ENCODE data around the gene ACAP2. TPM values are rescaled to one million over a fixed set of nuclear protein-coding genes. Genes with fewer than 3 reads are reported as not detected.

The ACAP2 gene
- polyA plus RNA-seq, 4 donors, result 27.6 to 38.5 (median 36.5) TPM

DNA sequence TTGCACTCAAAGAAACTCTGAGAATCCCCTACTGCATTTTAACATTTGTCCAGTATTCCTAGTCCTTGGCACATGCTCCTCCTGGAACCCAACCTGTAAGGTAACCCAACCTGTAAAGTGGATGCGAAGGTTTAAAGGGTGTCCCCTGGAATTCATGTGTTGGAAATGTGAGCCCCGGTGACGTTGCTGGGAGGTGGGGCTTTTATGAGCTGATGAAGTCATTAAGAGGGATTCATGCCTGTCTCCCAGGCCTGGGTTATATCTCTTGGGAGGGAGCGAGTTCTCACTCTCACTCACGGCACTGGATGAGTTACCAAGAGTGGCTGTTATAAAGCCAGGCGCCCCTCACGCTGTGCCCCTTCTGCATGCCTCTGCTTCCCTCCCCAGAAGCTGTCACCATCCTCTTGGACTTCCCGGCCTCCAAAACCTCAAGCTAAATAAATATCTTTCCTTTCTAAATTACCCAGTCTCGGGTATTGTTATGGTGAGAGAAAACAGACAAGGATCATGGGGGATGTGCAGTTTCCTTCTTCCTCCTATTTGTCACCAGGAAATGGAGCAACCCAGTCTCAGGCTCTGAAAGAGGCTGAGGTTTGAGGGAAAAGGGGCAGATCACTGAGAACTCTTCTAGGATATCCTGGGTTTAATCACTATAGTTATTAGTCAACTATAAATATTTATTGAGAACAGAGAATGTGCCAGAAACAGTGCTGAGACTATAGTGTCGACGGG, 179.5 kb downstream of the ACAP2 start:
- no peak for DNase-seq (ENCODE audit: low read depth in 4 of 4, low spot score in 3 of 4)

DNA sequence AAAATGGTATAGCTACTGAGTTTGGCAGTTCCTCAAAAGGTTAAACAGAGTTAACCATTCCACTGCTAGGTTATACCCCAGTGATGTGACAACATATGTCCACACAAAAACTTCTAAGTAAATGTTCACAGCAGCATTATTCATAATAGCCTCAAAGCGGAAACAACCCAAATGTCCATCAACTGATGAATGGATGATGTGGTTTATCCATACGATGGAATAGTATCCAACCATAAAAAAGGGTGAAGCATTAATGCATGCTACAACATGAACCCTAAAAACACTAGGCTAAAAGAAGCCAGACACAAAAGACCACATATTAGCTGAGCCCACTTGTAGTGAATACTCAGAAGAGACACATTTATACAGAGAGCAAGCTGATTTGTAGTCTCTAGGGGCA, 180.9 kb downstream of the ACAP2 start:
- DNase-seq (ENCODE audit: low read depth in 4 of 4, low spot score in 3 of 4), result no peak

DNA sequence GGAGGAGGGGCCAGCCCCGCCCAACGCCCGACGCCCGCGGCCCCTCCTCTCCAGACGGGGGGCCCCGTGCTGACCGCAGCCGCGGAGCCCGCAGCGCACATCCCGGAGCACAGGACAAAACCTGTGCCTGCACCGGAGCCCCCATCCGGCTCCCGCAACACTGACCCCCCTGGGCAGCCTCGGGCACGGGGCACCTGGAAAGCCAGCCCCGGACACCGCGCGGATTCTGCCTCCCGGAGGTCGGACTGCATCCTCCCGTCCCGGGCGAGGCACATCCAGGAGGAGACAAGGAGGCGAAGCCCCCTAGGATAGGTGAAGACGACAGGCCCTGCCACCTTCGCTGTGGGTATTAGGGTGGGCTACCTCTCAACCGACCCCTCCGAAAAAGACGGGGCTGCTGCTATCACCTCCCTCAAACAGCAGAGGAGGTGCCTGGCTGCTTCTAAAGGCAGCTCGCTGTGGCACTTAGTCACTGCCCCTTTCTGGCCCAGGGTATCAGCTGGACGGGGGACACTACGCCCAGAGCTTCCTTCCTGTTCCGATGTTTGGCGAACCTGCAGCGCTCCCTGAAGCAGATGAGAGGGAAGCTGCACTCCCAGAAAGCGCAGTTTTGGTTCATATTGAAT, 182.4 kb downstream of the ACAP2 start:
- DNase-seq (ENCODE audit: low read depth in 4 of 4, low spot score in 3 of 4), result no peak

DNA sequence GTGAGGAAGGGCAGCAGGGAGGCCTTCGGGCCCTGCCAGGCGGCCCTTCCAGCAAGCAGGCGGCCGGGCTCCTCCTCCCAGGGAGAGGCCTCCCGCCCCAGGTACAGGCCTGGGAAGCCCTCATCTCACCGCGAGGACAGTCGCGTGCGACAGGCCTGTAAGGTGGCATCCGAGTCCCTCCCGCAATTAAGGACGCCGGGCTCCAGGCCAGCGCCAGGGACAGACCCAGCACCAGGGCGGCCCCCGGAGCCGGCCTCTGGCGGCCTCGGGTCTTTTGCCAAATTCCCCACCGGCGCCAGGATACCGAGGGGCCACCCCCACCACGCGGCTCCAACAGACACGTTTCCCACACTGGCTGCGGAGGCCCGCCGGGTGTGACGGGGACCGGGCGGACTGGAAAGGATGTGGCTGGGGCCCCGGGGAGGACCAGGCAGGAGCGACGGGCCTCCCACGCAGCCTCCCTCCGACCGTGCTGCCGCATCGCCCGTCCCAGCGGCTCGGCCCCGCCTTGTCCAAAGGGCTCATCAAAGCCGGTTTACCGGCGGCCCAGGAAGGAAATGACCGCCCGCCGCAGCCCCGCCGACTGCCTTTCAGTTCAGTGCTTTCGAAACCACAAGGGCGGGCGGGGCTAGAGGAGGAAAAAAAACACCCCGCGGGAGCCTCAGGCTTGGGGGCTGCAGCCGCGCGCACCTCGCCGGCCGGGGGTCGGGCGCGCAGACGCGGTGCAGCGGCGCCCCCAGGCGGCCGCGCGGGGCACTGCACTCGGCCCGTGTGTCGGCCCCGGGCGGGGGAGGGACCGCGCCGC, 183.1 kb downstream of the ACAP2 start:
- peak; percentile 77 to 84 (median 83) for DNase-seq (ENCODE audit: low read depth in 4 of 4, low spot score in 3 of 4)

DNA sequence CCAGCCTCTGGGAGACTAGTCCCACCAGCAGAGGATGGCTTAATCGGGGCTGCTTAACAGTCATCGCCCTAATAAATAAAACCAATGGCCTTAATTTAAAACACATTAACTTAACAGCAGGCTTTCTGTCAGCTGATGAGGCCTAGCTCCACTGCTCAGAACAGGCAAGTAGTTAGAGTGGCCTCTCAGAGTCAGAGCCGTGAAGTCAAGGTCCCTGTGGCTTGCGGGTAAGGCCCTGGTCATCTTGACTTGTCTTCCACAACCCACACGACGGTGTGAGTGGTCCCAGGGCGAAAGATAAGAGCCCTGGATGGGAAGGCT, 183.7 kb downstream of the ACAP2 start:
- DNase-seq (ENCODE audit: low read depth in 4 of 4, low spot score in 3 of 4), result no peak

DNA sequence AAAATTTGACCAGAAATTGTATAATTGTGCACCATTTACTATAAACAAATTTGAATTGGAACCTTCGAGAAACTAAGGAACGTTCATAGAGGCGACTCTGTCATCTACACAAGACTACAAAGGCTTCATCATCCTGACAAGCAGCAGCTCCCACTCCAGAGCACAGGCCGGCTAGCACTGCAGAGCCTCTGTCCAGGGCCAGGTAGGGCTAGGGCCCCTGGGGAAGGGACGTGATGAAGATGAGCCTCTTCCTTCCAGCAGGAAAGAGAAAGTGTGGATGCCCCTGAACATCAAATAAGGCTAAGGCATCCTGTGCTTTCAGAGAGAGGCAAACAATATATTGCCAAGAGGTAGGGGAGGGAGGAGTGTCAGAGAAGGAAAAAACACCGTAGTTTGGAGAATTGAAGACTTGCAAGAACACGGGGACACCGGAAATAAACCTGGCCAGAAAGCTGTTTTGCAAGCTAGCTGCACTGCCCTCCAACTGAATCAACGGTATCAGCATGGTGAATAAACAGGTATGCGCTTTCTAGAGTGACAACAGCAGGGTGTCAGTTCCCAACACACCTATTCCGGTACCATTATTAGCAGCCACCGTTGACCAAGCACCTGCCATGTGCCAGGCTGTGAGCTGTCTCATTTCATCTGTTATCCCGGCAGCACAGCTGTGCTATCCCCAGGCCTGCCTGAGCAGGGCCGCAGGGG, 184.2 kb downstream of the ACAP2 start:
- DNase-seq (ENCODE audit: low read depth in 4 of 4, low spot score in 3 of 4), result no peak

DNA sequence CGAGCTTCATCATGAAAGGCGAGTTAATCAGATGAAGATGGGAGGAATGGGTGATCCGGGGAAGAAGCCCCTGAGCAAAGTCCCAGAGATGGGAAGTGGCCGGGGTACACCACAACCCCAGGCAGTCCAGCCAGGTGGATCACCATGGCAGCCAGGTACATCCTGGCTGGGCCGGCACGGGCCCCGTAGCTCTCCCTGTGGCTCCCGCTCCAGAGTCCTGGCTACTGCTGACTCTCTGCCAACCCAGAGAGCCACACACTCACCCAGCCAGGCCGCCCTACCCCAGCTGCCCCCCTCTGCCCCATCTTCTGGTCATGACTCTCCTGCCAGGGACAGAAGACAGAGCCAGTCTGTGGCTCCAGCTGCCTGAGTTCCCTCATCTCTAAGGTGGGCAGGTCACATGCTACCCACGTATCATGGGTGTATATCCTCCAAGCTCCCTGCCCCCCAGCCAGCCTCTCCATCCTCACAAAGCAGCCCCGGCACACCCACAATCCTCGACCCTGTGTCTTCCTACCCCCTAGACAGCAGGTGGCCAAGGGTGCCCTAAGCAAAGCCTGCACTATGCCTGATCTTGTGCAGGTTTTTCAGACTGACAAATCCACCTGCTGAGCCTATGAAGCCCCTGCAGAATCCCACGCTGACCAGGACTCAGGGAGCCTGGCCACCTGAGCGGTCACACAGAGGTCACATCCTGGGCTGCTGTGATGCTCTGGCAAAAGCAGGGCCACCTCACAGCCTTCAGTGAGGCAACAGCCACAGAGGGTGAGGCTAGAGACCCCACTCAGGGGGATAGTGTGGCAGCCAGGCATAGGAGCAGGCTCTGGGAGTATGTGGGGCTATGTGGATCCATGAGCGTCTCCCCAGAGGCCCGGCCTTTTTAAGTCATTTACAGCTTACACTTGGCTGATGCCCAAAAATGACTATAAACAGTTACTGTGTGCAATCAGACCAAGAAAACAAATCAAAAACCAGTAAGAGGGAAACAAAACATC, 185.1 kb downstream of the ACAP2 start:
- DNase-seq (ENCODE audit: low read depth in 4 of 4, low spot score in 3 of 4), result no peak

DNA sequence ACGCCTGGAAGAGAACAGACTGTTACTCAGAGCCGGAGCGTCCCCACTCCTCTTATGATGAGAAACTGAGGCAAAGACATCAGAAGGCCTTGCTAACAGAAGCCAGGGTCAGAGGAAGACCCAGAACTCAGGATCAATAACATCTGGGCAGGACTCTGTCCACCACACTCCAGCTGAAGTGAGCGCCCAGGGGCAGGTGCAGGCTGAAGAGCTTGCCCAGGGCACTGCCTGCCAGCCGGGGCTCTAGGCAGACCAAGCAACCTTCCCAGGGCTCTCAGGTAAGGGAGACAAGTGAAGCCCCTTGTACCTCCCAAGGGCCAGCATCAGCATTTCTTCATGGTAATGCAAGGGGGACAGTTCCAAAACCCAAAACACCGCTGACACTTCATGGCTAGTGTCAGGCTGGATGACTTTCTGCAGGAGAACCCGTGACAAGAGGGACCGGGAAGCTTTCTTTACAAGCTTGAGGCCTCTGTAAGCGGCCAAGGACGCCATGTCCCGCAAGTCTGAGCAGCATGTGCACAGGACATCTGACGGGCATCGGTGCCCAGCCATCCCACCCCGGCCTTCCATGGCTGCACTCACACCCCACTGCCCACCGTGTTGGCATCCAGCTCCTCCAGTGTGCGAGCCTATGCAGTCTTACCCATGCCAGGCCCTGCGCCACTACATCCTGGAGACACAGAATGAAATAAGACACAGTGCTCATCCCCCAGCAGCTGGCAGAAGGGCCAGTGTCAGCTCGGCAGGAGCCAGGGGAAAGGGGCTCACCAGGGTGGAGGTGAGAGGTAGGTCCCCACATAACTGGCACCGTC, 186.0 kb downstream of the ACAP2 start:
- DNase-seq (ENCODE audit: low read depth in 4 of 4, low spot score in 3 of 4), result no peak

DNA sequence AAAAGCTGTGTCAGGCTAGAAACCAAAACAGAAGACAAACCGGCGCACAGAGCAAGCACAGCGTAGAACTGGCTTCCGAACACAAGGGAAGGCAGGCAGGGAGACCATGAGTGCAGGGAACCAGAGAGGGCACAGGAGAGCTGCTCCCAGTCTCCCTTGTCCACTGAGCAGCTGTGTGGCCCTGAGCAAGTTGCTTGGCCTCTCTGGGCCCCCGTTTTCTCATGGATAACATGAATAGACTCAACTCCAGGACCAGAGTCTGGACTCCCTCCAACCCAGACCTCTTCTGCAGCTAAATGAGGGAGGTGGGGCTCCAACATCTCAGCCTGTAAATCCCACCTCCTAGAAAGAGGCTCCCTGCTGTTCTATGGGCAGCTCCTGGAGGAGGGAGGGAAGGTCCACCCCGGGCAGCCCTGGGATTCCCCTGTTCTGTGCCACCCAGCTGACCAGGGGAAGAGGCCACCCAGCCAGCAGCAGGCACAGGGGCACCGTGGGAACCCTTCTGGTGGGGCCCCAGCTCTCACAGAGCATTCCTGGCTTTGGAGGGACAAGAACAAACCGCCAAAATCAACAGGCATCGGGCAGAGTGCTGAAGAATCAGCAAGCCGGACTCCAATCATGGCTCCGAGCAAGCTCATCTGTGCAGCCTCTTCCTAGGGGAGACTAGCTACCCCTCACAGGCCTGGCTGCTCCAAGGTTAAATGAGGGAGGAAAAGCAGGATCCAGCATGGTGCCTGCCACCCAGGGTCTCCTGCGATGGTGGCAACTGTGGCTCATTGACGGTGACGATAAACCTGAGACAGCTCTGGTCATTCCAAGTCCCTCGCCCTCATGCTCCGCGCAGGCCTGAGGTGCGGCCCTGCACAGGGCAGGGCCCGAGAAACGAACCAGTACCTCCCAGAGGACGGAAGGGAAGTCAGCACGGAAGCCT, 187.0 kb downstream of the ACAP2 start:
- DNase-seq (ENCODE audit: low read depth in 4 of 4, low spot score in 3 of 4), result no peak

DNA sequence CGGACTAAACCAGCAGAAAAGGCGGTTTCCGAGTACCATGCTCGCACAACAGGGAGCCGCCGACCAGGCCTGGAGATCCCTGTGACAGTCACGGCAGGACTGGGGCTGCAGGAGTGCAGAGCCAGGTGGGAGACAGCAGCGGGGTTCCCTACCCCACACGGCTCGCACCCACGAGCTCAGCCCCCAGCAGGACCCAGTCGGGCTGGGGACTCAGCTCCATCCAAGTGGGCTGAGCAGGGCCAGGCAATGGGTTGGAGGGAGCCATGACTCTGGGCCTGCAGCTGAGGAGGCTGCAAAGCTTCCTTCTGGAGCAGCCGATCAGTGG, 187.7 kb downstream of the ACAP2 start:
- no peak for DNase-seq (ENCODE audit: low read depth in 4 of 4, low spot score in 3 of 4)

DNA sequence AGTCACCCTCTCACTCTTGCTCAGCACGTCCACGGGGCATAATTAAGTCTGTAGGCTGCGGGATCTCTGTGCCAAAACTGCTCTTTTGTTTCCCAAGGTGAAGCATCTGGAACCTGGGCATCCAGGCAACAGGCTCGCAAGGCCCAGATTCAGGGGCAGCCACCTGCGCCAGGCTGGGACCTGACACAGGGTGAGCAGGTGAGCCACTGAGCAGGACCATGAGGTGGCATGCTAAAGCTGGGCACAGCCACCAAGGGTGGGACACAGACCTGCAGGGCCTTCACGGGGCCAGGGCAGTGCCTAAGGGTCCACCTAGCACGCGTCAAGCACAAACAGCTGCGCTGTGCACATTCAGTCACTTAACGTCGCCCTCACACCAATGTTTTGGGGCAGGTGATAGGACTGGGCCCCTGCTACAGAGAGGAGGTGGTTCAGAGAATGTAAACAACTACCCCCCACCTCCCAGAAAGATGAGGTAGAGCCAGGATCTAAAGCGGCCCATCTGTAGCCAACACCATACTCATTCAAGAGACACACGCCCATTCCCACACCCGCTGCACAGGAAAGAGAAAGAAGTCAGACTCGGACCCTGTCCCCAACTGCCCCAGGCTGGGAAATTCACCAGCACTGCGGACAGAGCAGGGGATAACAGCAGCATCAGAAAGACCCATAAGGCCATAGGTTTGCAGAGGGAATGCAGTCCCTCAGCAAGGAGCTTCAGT, 188.2 kb downstream of the ACAP2 start:
- no peak for DNase-seq (ENCODE audit: low read depth in 4 of 4, low spot score in 3 of 4)

DNA sequence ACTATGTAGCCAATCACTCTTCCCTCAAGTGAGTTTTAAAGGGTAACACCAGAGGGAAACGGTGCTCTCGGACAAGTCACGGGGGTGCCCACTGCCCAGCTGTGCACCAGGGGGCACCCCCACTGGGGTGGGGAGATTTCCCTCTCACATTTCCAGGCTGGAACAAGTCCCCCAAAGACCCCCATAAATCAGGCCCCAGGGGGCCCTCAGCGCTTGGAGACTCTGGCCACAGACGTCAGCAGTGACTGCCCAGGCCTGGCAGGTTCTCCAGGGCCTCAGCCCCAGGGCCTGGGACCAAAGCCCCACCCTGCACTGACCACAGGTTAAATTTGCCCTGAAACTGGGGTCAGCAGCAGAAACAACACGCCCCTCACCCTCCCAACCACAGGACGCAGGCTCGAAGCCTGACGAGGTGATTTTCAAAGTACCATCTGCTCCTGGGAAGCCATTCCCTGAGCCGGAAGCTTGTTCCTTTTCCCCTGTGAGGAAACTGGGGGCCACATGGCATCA, 188.8 kb downstream of the ACAP2 start:
- DNase-seq (ENCODE audit: low read depth in 4 of 4, low spot score in 3 of 4), result no peak

DNA sequence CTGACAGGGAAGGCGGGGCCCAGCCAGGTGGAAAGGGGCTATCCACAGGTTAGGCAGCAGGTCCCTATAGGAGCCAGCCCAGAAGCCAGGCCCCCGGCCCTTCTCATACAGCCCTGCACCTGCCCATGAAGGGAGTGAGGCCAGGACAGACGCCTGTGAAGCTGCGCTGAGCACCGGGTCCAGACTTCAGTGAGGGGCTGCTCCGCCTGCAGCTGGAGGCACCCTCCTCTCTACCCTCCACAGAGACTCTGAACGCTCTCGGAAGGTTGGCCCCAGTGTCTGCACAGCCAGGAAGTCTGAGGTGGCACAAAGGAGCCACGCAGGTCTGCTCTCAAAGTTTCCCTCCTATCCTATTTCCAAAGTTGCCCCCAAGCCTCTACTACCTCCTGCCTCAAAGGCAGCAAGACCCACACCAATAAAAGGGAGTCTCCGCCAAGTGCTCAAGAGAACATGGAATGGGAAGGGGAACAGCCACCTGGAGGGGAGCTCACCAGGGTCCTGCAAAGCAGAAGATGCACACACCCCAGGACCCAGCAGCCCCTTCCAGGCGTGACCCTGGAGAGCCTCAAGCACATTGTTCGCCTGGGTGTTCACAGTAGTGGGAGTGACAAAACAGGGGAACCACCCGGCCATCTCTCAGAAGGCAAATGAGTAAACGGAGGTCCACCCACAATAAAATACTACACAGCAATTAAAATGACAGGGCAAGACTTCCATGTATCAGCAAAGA, 191.3 kb downstream of the ACAP2 start:
- DNase-seq (ENCODE audit: low read depth in 4 of 4, low spot score in 3 of 4), result no peak

DNA sequence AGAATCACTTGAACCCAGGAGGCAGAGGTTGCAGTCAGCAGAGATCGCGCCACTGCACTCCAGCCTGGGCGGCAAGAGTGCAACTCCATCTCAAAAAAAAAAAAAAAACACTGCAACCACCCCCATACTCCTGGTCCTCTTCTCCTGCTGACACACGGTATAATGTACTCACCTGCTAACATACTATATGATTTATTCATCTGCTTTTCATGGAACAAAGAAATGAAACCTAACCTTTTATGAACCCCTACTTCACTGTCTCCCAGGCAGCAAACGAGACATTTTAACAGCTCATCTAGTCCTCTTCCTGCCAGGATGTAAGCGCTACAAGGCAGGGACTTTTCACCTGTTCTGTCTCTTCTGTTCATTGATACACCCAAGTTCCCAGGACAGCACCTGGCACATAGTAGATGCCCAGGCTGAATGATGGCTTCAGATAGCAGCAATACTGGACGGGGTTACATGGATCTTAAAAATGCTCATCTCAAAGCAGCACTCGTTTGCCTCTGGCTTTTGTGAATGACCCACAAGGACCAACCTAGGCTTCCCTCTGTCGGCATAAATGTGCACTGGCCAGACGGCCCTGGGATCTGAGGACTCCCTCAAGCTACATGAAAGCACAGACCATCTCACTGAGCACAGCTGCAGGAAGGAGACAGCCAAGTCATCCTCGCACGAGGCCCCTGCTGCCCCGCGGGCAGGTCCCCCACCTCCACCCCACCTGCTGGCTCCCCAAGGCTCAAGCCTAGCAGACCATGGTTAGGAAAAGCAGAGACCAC, 192.2 kb downstream of the ACAP2 start:
- DNase-seq (ENCODE audit: low read depth in 4 of 4, low spot score in 3 of 4), result no peak

DNA sequence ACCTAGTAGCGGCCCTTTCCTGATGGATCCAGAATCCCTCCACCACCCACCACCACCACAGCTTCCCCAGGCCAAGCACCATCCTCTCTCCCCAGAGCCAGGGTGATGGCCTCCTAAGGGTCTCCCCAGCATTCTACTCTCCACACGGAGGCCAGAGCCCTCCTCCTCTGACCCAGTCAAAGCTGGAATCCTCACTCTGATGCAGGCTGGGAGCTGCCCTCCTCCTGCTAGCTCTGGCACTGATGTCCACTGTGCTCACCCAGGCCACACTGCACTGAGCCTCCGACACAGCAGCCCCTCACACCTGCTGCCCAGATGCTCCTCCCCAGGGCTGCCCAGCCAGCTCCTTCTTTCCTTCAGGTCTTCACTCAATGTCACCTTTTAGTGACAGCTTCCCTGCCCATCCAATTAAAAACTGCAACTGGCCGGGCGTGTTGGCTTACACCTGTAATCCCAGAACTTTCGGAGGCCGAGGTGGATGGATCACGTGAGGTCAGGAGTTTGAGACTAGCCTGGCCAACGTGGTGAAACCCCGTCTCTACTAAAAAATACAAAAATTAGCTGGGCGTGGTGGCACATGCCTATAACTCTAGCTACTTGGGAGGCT, 192.9 kb downstream of the ACAP2 start:
- no peak for DNase-seq (ENCODE audit: low read depth in 4 of 4, low spot score in 3 of 4)

Measured in right renal pelvis (tissue), 4 donors.